Measurements from ENCODE around the gene HNRNPL.

- TF ChIP-seq CTCF (conservative IDR thresholded peaks at IDR 0.05) (no peak), EZH2 (IDR thresholded peaks at IDR 0.05; ENCODE audit: low read depth) (no peak)
These were observed 18.6 kb downstream of the HNRNPL start for GRCh38 chr19:38831142-38831605.

Measured in PC-9 (cell line).